Iris pigment epithelial cell (primary cell): ENCODE data around the gene LACTBL1.

Source experiments
- DNase-seq: peaks from one replicate; pipeline ENCODE4 v3.0.0-alpha.2; 2011; ENCODE audit warnings: low read depth

The LACTBL1 gene

GRCh38 chr1:22944346-22945055, 28.2 kb downstream of the LACTBL1 start:
- DNase-seq: no peak

DNA sequence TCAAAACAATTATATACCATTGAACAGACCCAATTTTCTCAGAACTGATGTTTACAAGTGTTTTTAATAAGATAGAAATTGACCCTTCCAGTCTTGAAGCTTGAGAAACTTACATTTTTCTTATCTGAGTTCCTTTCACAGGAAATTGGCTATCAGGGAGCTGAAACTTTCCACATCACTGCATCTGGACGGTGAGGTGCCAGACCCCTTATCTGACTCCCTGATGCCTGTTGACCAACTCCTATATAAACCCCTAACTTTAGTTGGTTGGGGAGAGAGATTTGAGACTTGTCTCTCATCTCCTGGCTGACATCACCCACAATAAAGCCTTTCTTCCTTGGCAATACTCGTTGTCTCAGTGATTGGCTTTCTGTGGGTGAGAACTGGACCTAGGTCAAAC, 31.4 kb downstream of the LACTBL1 start:
- no peak for DNase-seq

GRCh38 chr1:22936681-22937080, 36.0 kb downstream of the LACTBL1 start:
- no peak for DNase-seq

DNA sequence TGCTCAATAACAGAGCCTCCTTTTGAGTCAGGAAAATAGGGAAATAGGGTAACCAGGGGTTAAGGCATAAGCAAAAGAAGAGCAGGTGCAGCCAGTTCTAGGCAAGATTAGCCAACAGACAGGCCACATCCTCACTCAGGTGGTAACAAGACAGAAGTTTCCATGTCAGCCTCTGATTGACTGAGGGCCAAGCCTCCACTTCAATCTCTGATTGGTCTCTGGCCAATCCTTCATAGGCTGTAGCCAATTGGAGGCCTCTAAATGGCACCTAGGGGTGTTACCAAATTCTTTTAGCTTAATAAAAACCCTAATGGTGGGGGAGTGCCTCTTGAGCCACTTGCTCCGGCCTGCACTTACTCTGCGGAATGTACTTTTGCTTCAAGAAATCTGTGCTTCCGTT, 37.2 kb downstream of the LACTBL1 start:
- no peak for DNase-seq

GRCh38 chr1:22932803-22933470, 39.7 kb downstream of the LACTBL1 start:
- DNase-seq: no peak

- peak; percentile 25 for DNase-seq
These were observed 42.3 kb downstream of the LACTBL1 start for GRCh38 chr1:22930240-22930912.

GRCh38 chr1:22925111-22925510, 47.6 kb downstream of the LACTBL1 start:
- DNase-seq: no peak

DNA sequence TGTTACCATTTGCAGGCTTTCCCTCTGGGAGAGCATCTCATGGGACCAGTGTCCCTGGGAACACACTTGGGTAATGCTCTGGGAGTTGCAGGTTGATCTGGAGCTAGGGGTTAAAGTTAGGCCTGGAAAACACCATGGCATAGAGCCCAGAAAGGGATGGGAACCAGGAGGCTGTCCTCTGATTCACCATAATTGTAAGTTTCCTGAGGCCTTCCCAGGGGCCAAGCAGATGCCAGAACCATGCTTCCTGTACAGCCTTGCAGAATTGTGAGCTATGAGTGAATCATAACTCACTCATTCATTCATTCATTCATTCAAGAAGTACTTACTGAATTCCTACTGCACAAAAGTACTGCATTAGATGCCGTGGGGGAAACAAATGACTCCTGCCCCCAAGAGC, 50.0 kb downstream of the LACTBL1 start:
- peak; percentile 21 for DNase-seq

GRCh38 chr1:22921452-22922126, 51.1 kb downstream of the LACTBL1 start:
- DNase-seq: no peak

DNA sequence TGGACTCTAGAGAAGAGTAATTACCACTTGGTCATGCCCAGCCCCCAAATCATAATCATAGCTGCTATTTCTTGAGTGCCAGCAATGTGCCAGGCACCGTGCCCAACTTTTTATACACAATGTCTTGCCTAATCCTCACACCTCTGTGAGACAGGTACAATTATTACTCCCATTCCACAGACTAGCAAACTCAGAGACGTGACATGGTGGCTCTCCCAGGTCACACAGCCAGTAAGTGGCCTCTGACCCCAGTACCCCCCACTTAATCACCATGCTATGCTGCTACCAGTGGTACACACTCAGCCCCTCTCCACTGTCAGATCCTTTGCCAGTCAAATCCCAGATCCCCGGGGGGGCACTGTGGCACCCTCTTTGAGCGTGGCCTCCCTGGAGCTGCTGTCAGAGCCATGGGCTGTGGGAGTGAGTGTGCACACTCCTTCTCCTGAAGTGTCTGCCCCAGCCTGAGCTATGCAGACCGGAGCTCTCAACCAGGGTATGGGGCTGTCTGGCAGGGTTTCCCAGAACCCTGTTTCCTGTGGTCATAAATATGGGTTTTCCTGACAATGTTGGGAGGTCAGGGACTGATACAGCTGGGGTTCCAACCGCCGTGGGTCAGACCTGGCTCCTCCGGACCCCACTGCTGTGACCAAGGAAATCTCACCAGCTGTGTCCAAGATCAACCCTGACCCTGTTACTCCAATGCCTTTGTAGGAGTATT, 51.8 kb downstream of the LACTBL1 start:
- no peak for DNase-seq

- no peak for DNase-seq
These were observed 52.5 kb downstream of the LACTBL1 start for GRCh38 chr1:22920026-22920733.

DNA sequence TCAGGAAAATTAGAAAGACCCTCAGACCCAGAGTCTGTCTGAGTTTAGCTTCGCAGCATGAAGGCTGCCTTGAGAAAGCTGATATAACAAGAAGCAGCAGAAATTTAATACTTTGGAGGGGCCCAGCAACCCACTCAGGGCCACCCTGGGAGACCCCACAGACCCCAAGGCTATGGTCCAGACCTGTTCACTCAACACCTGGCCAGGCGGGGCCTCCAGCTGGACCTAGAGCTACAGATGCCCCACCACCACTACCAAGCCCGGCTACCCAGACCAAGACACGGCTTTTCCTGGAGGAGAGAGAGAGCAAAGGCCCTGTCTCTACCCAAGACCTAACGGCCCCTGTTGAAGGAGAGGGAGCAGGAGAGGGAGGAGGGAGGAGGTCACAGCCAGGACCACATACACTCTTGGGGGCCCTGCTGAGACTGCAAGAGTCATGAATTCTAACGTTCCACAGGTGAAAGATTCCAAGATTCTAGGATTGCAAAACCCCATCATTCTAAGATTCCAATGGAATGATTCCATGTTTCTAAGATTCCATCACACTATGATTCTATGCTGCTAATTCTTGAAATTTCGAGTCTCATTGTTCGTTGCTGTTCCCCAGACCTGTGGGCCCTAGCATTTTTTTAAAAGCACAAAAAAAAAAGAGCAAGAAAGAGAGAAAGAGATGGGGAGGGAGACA, 53.2 kb downstream of the LACTBL1 start:
- DNase-seq: no peak

DNA sequence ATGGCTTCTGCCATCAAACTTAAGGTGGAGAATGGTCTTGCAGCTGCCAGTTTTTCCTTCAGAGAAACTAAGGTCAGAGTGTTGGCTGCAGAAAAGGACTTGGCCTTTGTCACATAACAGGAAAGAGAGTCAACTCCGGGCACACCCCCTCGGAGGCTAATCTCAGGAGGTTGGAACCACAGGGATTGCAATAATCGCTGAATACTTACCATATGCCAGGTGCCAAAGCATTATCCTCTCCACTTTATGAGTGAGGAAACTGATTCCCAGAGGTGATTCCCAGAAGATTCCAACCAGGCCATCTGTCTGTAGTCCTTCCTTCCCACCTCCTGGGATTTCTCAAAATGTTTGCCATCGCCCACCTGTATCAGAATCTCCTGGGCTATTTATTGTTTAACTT, 54.0 kb downstream of the LACTBL1 start:
- DNase-seq: no peak

DNA sequence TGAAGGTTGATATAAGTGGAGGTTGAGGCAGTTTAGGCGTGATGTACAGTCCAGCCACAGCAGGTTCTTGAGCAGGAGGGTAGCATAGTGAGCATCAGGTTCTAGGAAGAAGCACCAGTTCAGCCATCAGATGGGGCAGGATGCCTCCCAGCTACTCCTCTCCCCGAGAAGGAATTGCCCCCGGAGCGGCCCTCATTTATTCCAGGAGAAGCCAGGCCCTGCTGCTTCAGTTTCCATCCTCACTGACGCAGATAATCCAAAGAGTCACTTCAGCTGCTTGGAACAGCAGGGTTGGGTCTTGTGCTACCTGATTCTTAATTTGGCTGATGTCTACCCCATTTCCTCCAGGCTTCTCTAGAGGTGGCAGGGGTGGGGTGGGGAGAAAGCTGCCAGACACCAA, 54.7 kb downstream of the LACTBL1 start:
- no peak for DNase-seq

GRCh38 chr1:22916471-22916820, 56.2 kb downstream of the LACTBL1 start:
- peak; percentile 16 for DNase-seq

DNA sequence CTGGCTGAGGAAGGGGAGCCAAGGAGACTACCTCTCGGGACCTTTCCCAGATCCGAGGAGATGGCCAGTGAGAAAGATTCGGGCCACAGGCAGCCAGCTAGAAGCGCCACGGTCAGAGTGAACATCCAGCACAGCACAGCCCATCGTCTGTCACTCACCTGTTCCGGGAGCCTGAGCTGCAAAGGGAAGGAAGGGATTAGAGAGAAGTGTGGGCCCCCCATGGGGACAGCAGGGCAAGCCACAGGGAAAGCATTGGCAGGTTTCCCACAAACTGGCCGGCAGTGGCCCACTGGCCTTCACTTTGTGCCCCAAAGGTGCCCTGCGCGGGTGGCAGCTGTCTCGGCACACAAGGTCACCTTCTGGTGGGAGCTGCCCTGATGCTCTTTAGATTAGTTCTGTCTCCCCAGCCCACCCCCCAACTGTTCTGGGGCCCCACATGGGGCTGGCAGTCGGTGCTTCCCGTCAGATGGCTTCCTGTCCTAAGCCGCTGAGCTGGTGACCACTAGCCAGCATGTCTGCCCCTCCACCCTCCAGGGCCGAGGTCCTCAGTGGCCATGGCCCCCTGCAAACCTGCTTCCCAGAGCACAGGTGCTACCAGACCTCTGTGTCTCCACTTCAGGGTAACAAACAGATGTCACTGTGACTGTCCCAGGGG, 56.7 kb downstream of the LACTBL1 start:
- no peak for DNase-seq

DNA sequence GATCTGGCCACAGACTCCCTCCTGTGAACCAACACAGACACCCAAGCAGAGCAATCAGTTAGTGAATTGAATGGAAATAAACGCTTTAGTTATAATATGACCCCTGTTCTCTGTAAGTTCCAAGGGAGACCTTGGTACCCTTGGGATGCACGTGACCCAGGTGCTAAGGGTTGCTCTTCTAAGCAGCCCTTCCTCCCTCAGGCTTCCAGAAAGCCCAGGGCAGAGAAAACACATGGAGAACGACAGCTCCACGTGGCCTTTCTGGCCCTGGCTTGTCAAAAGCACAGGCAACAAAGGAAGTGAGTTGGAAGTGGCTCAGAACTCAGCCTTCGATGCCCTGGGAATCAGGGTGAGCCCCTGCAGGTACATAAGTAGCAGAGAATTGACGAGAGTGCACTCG, 57.4 kb downstream of the LACTBL1 start:
- DNase-seq: no peak

- no peak for DNase-seq
These were observed 57.9 kb downstream of the LACTBL1 start for GRCh38 chr1:22914633-22915217.

DNA sequence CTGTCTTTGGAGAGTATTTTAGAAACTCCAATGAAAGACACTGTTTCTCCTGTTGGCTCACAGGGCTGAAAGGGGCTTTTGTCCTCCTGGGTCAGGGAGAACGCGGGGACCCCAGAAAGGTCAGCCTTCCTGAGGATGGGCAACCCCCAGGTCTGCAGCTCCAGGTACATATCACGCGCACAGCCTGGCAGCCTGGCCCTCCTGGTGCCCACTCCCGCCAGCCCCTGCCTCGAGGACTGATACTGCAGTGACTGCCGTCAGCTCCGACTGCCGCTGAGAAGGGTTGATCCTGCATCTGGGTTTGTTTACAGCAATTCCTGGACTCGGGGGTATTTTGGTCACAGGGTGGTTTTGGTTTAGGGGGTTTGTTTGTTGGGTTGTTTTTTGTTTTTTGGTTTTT, 58.5 kb downstream of the LACTBL1 start:
- DNase-seq: no peak
